Right forelimb (tissue), 1 donor: ENCODE results near the gene RAD9A.

Experiments
- DNase-seq: peaks from one replicate; pipeline ENCODE4 v3.0.0-alpha.2; 2018

Gene RAD9A

DNA sequence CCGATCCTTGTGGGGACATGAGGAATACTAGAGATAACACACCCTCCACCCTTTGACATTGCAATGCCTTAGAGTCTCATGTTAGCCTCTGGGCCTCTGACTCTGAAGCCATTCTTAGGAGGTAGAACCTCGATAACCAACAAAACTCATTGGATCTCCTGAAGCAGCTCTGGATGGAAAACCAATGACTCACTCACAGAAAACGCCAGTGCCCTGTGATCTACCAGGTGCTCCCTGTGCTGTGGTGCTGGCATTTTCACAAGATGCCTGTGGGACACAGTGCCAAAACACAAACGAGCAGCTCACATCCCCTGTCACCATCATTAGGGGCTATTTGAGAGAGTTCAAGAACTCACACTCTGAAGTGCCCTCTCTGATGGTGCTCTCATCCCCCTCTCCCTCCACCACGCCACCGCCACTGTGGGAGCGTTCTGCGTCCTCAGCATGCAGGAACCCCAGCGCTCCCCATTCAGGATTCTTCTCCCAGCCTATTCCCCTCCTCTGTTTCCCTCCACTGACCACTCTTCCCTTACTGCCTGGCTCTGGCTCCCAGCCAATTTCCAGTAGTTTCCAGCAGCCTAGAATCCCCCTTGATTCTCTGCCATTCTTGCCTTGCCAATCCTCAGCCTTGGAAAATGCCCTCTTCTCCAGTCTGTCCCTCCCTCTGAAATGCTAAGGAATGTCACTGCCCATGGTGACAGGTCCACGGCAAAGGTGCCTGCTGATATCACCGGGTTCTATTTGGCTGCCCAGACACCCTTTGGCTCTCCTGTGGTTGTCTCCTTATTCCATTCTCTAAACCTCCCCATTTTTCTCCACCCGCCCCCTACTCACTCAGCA, 33.7 kb upstream of the RAD9A start:
- no peak for DNase-seq

DNA sequence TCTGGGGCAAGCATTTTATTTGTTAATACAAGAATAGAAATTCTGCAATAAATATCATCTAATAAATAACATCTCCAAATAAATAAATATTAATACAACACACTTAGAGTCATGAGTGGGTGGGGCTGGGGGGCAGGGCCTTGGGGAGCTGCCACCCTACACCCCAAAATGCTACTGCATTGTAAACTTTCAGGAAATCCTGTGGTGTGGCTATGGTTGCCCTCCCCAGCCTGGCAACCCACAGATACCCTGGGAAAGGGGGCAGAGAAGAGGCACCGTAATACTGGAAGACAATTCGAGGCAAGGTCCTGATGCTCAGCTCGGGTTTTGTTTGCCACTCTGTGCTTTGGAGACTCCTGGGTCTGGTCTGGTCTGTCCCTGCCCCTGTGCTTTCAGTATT, 27.6 kb upstream of the RAD9A start:
- no peak for DNase-seq

DNA sequence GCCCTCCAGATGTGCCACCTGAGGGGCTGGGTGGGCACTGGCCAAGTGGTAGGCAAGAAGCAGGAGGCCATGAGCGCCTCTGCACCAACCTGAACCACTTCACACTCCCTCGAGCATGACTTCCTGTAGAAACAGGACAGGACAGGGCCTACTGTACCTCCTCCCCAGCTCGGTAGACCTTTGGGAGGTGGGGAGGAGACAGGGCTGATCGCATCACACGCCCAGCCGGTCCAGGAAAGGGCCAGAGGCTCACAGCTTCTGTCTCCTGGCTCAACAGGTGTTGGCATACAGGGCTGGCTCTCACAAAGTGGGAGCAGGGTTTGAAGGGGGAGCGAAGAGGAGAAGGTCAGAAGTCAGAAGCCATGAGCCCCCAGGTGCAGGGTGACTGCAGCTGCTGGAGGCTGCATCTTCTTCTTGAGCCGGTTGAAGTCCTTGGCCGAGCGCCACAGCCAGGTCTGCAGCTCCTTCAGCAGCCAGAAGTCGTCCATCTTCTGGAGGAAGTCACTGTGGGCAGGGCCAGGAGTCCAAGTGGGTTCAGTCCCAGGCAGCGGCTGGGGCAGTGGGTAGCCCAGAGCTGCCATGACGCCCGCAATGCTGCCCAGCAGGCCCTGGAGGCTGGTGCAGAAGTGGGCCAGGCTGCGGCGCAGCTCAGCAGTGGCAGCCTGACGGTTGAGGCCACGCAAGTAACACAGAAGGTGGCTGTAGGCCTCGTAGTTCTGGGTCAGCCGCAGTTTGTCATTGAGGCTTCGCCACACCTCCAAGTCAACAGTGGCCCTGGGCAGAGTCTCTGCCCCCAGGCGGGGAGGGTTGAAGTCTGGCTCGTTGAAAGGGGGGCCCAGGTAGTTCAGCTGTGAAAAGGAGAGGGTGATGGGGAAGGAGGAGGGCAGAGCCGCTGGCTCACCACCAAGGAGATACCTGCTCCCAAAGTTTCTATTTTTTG, 26.7 kb upstream of the RAD9A start:
- no peak for DNase-seq

DNA sequence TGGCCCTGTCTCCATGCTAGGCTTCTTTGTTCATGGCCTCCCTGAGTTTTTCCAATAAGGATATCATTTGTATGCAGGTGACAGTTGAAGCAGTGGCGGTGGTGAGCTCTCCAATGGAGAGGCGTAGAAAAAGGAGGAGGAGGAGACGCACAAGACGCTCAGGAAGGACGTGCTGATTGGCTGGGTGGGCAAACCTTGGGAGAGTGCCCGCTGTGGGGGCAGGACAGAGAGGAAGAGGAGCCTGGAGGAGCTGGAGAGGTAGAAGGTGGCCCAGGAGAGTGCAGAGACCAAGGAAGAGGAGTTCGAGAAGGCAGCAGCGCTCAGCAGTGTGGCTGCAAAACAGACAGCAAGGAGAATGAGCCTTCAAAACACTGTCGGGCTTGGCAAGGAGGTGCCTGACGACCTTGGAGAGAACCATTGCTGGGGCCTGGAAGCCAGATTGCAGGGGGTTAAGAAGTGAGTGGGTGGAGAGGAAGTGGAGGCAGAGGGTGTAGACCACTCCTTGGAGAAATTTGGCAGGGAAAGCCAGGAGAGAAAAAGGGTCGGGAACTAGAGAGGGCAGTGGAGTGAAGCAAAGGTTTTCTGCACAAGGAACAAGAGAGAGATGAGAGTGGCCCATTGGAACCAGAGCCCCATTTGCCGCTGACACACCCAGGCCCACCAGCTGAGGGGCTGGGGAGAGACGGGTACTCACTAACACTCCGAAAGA, 25.9 kb upstream of the RAD9A start:
- DNase-seq: no peak

DNA sequence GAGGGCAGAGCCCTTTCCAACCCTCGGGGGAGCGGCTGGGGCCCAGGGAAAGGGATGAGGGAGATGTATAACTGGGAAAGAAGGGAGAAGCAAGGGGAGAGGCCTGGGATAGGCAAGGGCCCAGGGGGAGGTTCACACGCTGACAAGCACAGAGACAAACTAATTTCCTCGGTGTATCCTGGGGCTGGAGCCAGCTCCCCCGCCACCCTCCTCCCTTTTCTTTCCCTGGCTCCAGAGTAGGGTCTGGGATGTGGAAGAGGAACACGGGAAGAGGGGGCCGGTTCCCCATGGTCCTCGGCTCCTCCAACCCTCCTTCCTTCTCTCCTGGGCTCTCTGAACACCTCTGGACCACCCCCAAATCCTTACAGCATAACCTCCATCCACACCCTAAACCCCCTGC, 25.2 kb upstream of the RAD9A start:
- no peak for DNase-seq

DNA sequence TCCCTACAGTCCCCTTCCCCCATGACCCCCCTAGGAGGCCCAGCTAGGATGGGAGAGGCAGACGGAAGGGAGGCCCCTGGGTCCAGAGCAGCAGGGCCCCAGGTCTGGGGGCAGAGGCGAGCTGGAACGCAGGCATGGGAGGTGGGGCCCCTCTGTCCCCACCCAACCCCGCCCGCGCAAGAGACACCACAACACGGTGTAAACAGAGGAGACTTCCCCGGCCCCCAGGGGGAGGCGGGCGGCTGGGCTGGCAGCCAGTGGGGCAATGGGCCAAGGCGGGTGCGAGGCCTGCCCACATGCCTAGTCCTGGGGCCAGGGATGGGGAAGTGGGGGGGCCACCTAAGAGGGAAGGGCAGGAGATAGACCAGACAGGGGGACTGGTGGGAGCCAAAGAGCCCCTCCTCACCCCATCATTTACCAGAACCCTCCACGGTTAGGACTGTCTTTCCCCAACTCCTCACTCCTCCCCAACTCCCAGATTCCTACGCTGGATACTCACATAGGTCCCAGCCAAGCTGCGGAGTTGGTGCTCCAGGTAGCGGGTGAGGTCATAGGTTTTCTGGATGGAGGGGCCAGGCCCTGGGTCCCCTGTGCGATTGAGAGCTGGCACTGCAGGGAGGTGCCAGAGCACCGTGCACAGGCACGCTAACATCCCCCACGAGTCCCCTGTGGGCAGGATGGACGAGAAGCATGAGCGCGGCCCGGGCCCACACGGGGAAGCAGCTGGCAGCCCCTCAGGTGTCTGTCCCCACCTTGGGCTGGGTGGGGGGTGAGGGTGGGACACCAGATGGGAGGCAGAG, 24.6 kb upstream of the RAD9A start:
- no peak for DNase-seq

DNA sequence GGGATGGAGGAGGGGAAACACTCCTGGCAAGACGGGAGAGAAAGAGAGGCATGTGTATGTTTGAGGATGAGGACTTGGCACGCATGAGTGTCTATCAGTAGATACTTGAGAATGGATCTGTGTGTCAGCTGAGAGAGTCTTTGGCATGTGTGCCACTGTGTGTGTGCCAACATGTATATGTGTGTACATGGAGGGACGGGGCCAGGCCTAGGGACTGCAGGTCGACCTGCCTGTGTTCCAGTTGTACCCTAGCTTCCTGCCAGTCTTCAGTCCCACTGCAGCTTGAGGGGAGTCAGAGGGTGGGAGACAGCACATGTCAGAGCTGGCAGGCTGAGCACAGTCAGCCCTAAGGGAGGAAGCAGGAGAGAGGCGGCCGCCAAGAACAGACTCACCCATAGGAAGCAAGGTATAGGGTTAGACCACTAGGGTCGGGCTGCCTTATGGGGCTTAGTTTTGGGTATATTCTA, 24.0 kb upstream of the RAD9A start:
- no peak for DNase-seq

DNA sequence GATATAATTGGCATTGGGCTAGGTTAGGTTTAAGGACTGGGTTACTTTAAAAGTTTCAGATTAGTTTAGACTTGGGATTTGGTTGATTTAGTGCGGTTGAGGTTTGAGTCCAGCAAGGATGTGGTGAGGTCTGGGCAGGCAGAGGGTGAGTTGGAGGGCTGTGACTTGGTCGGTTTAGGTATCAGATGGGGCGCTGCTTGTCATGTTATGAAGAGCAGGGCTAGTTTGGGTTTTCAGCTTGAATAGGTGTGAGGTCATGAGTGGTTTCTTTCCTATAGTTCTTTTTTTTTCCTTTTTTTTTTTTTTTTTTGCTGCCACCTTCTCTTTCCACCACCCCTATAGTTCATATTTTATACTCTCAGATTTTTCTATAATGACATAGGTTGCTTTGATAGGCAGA, 23.2 kb upstream of the RAD9A start:
- DNase-seq: no peak

DNA sequence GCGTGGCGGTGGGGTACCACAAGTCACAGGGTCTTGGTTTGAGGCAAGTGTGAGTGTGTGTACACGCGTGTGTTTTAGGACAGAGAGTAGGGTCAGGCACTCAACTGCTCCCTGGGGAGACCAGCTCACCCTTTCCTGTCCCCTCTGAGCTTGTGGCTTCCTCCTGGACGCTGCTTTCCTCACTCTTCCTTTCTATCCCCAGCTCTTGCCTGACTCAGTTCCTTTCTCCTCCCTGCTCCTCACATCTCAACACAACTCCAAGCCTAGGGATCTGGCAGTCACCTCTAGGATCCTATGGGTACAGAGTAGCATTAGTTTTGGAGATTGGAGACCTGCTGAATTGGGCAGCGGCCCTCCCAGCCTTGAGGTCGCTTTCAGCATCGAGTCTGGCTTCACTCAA, 22.5 kb upstream of the RAD9A start:
- DNase-seq: no peak

DNA sequence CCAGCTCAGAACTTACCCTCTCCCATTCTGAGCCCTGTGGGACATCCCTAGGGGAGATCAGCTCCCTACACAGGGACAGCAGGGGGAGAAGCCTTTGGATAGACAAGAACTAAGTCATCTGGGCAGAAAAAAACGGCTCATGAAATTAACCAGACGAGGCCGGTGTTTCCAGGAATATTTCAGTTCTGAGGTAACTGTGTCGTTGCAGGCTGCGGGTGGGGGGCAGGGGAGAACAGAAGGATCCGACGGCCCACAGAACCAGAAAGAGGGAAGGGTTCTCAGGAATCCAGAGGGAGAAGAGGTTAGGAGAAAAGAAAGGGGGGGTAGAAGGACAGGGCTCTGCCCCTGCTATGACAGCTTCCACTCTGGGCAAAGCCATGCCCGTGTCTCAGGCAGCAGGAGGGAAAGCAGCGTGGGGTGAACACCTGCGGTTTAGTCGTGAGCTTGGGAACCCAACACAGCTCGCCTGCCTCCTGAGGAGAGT, 21.9 kb upstream of the RAD9A start:
- DNase-seq: no peak

DNA sequence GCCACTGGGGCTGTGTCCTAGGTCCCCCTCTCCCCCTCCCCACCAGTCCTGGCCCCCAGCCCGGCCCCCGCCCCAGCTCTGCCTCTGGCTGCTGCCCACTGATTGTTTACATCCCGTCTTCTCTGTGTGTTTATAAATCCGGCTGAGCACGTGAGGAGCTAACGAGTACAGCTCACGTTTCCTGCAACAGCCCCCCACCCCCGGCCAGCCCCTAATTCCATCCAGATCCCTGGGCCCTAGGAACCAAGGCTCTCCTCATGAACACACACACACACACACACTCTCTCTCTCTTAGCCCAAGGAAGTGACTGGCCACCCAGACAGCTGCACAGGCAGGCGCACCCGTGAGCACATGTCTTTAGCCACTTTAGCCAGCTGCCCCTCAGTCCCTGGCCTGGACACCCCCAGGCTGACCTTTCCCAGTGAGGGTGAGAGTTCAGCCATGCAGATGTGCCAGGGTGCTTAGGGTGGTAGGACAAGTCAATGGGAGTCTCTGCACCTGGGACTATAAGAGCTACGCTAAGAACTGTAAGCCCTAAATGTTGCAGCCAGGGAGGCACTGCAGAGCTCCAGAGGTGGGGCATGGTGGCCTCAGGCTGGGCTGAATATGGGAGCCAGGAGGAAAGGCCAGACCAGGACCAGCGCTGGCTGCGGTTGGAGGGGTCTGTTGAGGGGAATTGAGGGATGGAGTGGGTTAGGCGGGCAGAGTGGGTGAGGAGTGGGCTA, 21.3 kb upstream of the RAD9A start:
- no peak for DNase-seq

DNA sequence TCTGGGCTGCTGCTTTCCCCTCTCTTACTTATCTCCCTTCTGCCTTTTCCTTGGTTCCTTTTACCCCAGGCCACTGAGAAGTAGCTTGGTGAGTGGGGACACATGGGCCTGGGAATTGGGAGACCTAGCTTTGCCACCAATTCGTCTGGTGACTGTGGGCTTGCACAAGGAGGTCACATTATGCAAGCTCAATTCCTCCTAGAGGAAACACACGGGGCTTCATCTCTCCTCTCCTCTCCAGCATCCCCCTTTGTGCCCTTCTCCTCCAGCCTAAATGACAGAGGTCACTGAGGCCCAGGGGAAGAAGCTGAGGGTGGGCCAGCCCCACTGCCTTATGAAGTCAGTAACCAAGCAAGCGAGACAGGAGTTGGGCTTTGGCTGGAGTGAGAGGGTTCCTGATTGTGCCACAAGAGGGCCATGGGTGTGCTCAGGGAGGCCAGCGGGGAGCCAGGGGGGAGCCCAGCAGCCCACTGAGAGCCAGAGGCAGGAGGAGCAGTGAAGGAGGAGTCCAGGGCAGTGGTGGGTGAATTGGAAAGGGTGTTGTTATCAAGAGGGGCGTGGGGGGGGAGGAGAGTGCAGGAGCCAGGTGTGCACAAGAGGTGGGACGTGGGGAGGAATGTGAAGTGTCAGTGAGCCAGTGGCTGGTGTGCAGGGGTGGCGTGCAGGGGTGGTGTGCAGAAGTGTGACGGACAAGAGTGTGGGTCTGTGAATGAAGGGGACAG, 20.4 kb upstream of the RAD9A start:
- DNase-seq: no peak

DNA sequence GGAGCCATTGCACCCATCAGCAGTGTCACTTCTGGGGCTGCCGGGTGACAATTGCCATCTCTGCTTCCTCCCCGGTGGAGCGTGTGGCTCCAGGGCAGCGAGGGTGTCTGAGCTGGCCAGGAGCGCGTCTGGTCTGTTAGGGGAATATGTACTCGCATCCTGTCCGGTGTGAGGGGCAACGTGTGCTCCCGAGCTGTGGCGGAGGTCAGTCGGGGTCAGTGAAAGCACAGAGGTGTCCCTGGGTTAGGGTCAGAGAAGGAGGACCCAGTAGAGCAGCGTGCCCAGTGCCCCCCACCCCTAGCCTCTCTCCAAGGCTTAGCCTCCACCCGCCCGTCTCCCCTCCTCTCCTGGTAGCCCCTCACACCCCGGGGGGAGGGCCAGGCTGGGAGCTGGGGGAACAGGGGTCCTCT, 19.9 kb upstream of the RAD9A start:
- no peak for DNase-seq

DNA sequence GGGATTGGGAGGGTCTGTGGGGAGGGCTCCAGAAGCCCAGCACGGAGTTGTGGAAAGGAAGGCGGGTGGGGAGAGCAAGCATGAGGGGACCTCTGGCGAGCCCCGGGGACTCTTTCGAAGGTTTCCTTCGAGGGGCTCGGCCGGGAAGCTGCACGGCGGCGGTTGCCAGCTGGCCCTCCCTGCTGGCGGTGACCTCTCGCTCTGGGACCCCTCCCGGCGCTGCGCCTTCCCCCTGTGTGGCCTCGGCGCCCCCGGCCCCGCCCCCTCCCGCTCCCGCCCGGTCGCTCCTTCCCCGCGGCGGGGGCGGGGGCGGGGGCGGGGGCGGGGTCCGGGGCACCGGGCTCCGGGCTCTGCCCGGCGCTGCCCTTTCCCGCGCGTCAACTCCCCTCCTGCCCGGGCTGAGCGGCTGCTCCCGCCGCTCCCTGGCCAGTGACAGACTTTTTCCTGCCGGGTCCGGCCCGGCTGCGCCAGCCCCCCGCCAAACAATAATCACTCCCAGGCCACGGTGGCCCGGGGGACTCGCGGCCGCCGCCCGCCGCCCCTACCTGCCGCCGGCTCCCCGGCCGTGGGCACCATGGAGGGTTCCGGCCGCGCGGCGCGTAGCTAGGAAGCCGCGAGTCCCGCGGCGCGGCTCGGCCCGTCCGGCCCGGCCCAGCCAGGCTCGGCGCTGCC, 19.3 kb upstream of the RAD9A start:
- DNase-seq: no peak

DNA sequence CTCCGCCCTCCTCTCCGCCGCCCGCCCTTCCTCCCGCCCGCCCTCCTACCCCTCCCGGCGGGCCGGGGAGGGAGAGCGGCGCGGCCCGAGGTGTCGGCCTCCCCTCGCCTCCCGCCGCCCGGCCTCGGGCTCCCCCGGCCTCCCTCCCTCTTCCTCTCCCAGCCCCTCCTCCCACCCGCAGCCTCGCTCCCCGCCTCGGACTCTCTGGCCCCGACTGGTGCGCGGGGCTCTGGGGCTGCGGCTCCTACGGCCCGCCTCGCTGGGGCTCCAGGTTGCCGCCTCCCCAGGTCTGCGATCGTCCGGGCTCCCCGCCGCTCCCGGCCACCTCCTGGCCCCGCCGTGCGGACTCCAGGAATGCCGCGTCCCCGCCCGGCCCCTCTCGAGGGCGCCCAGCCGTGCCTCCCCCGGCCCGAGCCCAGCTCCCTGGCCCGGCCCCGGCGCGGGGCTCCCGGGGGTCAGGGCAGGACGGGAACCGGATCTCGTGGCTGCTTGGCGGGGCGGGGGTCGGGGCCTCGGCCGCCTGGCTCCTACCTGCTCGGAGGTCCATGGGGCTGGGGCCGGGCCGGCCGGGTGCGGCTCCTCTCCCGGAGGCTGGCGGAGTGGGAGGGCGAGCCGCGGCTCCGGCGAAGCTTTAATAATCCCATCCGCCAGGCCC, 18.7 kb upstream of the RAD9A start, which contains the start of gene CLCF1:
CLCF1 (minus strand) TSS at position 606 of the 655 bp plus-strand sequence; CDS start at position 547, 59 bp downstream.
- no peak for DNase-seq

DNA sequence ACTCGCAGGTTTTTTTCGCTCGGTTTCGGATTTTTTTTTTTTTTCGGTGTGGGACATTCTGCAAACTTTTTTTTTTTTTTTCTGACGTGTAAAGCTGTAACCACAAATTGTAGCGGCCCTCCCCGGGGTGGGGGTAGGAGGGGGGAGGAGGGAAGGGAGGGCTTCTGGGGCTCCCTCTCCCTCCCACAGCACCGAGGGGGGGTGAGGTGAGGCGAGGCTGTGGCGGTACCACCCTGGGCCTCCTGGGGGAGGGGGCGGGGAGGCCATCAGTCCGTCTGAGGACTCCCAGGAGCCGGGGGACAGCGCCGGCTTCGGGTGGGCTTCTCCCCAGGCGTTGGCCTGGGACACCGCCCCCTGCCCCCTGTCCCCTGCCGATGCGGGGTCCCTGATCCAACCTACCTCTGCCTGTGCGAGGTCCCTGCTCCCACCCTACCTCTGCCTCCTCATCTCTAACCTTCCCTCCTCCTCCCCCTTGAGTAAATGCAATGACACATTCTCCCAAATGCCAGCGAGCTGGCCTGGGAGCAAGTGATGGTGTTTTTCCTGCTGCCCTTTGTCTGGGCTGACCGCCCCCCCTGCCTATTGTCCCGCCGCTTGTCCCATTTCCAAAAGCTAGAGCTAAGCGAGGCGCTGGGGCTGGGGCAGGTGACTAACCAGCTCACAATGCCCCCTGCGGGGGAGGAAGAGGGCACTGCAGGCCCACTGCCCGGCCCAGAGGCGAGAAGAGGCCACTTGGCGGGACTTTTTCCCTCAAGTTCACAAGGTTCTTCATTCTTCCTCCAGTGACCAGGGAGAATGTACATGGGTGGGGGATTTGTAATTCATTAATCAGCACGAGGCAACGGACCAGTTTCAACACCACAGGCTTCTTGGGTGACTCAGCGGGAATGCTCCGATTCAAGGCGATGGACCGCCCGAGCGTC, 17.9 kb upstream of the RAD9A start:
- DNase-seq: no peak

DNA sequence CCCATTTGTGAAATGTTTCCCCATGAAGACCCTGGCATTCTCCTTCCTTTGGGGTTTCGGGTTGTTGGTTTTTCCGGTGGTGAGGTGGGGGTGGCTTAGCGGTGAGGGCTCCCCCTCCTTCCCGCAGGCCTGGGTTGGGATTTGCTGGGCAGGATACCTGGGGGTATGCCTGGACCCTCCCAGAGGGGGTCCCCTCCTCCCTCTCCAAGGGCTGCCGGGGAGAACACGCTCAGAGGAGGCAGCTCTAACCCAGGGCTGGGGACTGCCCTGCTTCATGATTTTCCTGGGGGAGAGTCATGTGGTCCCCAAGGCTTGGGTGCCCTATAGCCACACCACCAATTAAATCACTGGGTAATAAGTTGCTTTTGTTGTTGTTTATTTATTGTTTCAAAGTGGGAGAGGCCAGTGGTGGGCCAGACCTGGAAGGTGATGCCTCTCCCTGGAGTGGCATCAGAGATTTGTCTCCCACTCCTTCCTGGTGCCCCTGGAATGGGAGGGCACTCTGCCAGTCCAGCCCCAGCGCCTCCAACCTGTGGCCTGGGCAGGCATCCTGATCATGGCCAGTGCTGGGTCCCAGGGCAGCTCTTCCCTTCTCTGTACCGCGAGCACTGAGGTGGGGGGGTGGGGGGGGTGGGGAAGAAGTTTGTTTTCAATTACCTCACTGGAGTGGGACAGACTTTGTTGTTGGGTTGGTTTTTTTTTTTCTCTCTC, 17.1 kb upstream of the RAD9A start:
- DNase-seq: no peak
